HFF-Myc (cell line): Measurements from ENCODE around the gene ZNF45.

Experiments
- DNase-seq: peaks from one replicate; pipeline ENCODE4 v3.0.0-alpha.2; 2011; ENCODE audit warnings: low read depth; ENCODE audit errors: extremely low read depth
- H3K4me3 ChIP-seq: replicated peaks from 2 replicates; pipeline ENCODE4 v1.5.1; 2011; ENCODE audit warnings: low read depth, mild to moderate bottlenecking, control low read depth, low read length
- CTCF ChIP-seq: IDR thresholded peaks from 2 replicates; pipeline ENCODE4 v1.5.1; 2012; ENCODE audit warnings: mild to moderate bottlenecking, low read depth, low read length, control low read depth; ENCODE audit errors: missing control alignments

The ZNF45 gene

GRCh38 chr19:43913383-43913782 lies 21.7 kb downstream of the ZNF45 start:
- TF ChIP-seq CTCF, result no peak
- no peak for DNase-seq
- H3K4me3 ChIP-seq, result no peak overlapping the region

GRCh38 chr19:43910884-43911283 lies 24.2 kb downstream of the ZNF45 start:
- no peak overlapping the region for H3K4me3 ChIP-seq
- DNase-seq, result no peak
- no peak for TF ChIP-seq CTCF

DNA sequence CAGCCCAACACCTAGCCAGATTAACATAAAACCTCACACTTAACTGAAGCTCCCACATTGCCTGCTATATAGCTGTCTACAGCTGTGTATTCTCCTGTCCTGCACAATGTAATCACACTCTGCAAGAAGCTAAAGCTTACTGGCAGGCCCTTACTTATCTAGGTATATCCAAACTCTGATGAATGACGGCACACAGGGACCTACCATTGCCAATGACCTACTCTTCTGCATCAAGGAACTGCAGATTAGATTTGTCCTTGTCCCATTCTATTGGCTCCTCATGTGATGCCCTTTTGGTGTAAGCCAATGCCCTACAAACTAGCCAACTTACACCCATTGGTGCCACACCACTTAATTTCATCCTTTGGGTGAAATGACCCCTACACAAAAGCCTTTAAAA lies 26.4 kb downstream of the ZNF45 start:
- DNase-seq, result no peak
- TF ChIP-seq CTCF, result no peak
- no peak overlapping the region for H3K4me3 ChIP-seq

DNA sequence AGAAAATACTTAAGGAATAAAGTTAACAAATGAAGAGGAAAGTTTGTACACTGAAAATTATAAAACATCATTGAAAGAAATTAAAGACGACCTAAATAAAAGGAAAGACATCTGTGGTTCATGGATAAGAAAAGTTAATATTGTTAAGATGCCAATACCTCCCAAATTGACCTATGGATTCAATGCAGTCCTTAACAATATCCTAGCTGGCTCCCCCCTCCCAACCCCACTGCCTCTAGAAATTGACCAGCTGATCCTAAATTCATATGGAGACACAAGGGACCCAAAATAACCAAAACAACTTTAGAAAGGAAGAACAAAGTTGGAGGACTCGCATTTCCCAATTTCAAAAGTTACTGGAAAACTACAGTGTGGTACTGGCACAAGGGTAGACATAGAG lies 28.3 kb downstream of the ZNF45 start:
- DNase-seq, result no peak
- H3K4me3 ChIP-seq, result no peak overlapping the region
- no peak for TF ChIP-seq CTCF

- H3K4me3 ChIP-seq, result no peak overlapping the region
- no peak for DNase-seq
- TF ChIP-seq CTCF, result no peak
These were observed 29.2 kb downstream of the ZNF45 start for GRCh38 chr19:43905897-43906296.

GRCh38 chr19:43902399-43902798 lies 32.7 kb downstream of the ZNF45 start:
- no peak for TF ChIP-seq CTCF
- DNase-seq, result no peak
- no peak overlapping the region for H3K4me3 ChIP-seq
